ENCODE measurements around the gene TGFBR3. TPM values are rescaled to one million over a fixed set of nuclear protein-coding genes. Genes with fewer than 3 reads are reported as not detected.
"Not testable (repeated sequence)": the region's sequence is repeated elsewhere in the genome, so short reads cannot be mapped to it uniquely, and the experiment has no call there.

Gene TGFBR3
- total RNA-seq, 1 experiment from 2014 or later: 0.47 TPM

GRCh38 chr1:91673613-91674012 is 212.3 kb downstream of the TGFBR3 start:
- DNase-seq (ENCODE audit: low read depth): no peak
- in situ Hi-C loops (cut with HindIII; ENCODE audit: low pct_unique_long_range_greater_than_20kb, low sequenced_read_pairs): no loop called here

GRCh38 chr1:91672601-91673161 is 213.3 kb downstream of the TGFBR3 start:
- DNase-seq (ENCODE audit: low read depth): no peak
- in situ Hi-C loops (cut with HindIII; ENCODE audit: low pct_unique_long_range_greater_than_20kb, low sequenced_read_pairs): no loop called here

- no peak for DNase-seq (ENCODE audit: low read depth)
- in situ Hi-C loops (cut with HindIII; ENCODE audit: low pct_unique_long_range_greater_than_20kb, low sequenced_read_pairs): no loop called here
Measured at GRCh38 chr1:91670781-91671180, 215.2 kb downstream of the TGFBR3 start.

DNA sequence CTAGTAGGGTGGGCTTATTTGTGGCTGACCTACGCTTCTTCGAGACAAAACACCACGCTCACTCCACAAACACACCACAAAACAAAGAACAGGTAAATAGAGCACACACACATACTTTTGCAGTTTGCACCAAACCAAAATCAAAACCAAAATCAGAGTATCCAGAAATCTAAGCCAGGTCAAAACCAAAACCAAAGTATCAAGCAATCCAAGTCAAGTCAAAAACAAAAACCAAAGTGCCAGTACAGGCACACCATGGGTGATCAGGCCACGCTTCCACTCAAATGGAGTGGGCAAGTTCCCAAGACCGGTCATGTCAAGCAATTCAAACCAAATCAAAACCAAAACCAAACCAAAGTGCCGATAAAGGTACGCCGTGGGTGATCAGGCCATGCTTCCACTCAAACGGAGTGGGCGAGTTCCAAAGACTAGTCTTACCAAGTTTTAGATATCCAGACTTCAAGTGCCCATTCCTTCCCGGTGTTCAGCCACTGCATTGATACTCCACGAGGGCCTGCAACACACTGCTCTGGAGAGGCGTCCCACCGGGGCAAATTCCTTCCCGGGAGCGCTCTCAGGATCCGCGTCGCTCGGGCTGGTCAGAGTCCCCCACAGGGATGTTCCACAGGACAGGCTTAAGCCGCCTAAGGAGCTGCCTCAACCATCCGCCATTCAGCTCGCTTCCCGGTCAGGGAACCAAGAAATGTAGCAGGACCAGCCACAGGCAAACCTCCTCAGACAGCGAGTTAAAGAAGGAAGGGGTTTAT is 216.2 kb downstream of the TGFBR3 start:
- DNase-seq (ENCODE audit: low read depth): no peak
- in situ Hi-C loops (cut with HindIII; ENCODE audit: low pct_unique_long_range_greater_than_20kb, low sequenced_read_pairs): no loop called here

GRCh38 chr1:91666651-91667050 is 219.3 kb downstream of the TGFBR3 start:
- DNase-seq (ENCODE audit: low read depth); in situ Hi-C loops (cut with HindIII; ENCODE audit: low pct_unique_long_range_greater_than_20kb, low sequenced_read_pairs): not testable (repeated sequence)

DNA sequence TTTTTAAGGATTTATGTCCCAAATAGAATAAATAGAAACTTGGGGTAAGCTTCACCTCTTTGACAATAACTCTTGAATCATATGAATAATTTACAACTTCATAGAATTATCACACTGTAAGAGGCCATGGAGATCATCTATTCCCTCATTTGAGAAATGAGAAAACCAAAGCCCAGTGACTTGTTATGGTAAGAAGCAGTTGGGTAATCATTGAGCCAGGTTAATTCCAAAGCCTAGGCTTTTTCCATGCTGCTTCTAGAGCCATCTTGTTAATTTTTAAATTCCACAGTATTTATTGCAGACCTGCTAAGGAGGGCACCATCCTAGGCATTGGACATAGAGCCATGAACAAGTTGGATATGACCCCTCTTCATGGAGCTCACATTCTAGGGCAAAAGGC is 224.8 kb downstream of the TGFBR3 start:
- in situ Hi-C loops (cut with HindIII; ENCODE audit: low pct_unique_long_range_greater_than_20kb, low sequenced_read_pairs): no loop called here
- DNase-seq (ENCODE audit: low read depth): no peak

DNA sequence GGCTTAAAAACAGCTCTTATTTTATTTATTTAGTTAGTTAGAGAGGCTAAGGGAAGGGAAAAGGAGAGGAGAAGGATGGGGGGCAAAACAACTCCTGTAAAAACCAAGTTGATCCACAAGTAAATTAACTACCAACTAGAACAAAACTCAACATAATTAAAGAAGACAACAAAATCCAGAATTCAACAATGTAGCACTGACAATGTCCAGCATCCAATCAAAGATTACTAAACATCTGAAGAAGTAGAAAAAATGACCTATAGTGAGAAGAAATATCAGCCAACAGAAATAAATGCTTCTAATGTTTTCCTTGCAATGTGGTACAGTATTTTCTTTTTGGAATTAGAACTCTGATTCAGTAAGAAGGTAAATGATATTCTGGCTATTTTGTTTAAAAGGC is 225.2 kb downstream of the TGFBR3 start:
- DNase-seq (ENCODE audit: low read depth): no peak
- in situ Hi-C loops (cut with HindIII; ENCODE audit: low pct_unique_long_range_greater_than_20kb, low sequenced_read_pairs): no loop called here

- no peak for DNase-seq (ENCODE audit: low read depth)
- in situ Hi-C loops (cut with HindIII; ENCODE audit: low pct_unique_long_range_greater_than_20kb, low sequenced_read_pairs): no loop called here
Measured at GRCh38 chr1:91655912-91656449, 230.0 kb downstream of the TGFBR3 start.

- in situ Hi-C loops (cut with HindIII; ENCODE audit: low pct_unique_long_range_greater_than_20kb, low sequenced_read_pairs): no loop called here
- DNase-seq (ENCODE audit: low read depth): no peak
Measured at GRCh38 chr1:91653183-91653582, 232.8 kb downstream of the TGFBR3 start.

- DNase-seq (ENCODE audit: low read depth): no peak
Measured at GRCh38 chr1:91651661-91652071, 234.3 kb downstream of the TGFBR3 start.

DNA sequence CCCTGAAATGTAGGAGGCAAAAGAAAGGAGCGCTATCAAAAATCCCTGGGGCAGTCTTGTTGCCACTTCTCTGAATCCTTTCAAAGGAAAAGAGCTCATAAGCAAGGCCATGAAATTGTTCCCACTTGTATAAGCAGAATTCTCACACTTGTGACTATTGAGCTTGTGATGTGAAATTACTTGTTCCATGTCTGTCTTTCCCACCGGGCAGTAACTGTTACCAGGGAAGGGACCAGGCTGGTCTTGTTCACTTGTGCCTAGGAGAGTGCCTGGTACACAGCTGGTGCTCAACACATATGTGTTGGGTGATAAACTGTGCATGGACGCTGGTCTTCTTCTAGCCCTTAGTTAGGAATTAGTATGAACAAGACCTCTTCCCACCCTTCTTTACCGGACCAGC is 234.7 kb downstream of the TGFBR3 start:
- DNase-seq (ENCODE audit: low read depth): no peak
- in situ Hi-C loops (cut with HindIII; ENCODE audit: low pct_unique_long_range_greater_than_20kb, low sequenced_read_pairs): no loop called here

More at GRCh38 chr1:91651661-91652071, 234.3 kb downstream of the TGFBR3 start:
- in situ Hi-C loops (cut with HindIII; ENCODE audit: low pct_unique_long_range_greater_than_20kb, low sequenced_read_pairs): no loop called here

DNA sequence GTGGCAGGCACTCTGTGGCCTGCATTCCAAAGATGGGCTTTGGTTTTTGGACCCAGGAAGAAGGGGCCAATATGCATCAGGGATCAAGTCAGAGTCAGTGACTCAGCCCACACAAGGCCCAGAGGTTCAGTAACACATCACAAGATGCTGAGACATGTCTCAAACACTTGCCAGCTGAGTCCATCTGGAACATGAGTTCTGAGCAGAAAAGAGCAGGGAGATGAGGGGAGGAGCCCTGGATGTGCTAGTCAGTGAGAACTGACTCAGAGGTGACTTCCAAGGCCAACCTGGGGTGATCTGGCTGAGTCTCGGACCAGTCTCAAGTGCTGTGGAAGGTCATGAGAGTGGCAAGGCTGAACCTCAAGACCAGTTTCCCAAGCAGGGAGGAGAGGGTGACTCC is 235.2 kb downstream of the TGFBR3 start:
- peak; percentile 67 for DNase-seq (ENCODE audit: low read depth)
- in situ Hi-C loops (cut with HindIII; ENCODE audit: low pct_unique_long_range_greater_than_20kb, low sequenced_read_pairs): no loop called here

- no peak for DNase-seq (ENCODE audit: low read depth)
- in situ Hi-C loops (cut with HindIII; ENCODE audit: low pct_unique_long_range_greater_than_20kb, low sequenced_read_pairs): no loop called here
Measured at GRCh38 chr1:91647061-91647460, 238.9 kb downstream of the TGFBR3 start.

GRCh38 chr1:91645031-91645430 is 240.9 kb downstream of the TGFBR3 start:
- no peak for DNase-seq (ENCODE audit: low read depth)
- in situ Hi-C loops (cut with HindIII; ENCODE audit: low pct_unique_long_range_greater_than_20kb, low sequenced_read_pairs): no loop called here

- no peak for DNase-seq (ENCODE audit: low read depth)
- in situ Hi-C loops (cut with HindIII; ENCODE audit: low pct_unique_long_range_greater_than_20kb, low sequenced_read_pairs): no loop called here
Measured at GRCh38 chr1:91643431-91643830, 242.5 kb downstream of the TGFBR3 start.

DNA sequence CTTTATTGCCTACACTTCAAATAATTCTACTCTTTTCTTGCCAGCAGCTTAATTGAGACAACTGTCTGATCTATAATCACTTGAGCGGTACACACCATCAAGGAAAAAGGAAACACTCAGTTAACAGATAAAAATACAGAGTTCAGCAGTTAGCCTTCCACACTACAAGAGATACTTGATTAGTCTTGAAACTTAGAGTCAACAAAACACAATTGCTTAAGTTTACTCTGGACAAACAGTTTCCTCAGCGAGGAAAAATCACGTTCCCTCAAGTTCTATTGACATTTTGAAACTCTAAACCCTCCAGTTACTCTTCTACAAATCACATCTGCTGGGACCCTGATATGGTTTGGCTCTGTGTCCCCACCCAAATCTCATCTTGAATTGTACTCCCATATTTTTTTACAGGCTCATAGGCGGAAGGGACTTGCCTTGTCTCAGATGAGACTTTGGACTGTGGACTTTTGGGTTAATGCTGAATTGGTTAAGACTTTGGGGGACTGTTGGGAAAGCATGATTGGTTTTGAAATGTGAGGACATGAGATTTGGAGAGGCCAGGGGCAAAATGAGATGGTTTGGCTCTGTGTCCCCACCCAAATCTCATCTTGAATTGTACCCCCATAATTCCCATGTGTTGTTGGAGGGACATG is 244.9 kb downstream of the TGFBR3 start:
- DNase-seq (ENCODE audit: low read depth): no peak
- in situ Hi-C loops (cut with HindIII; ENCODE audit: low pct_unique_long_range_greater_than_20kb, low sequenced_read_pairs): no loop called here

DNA sequence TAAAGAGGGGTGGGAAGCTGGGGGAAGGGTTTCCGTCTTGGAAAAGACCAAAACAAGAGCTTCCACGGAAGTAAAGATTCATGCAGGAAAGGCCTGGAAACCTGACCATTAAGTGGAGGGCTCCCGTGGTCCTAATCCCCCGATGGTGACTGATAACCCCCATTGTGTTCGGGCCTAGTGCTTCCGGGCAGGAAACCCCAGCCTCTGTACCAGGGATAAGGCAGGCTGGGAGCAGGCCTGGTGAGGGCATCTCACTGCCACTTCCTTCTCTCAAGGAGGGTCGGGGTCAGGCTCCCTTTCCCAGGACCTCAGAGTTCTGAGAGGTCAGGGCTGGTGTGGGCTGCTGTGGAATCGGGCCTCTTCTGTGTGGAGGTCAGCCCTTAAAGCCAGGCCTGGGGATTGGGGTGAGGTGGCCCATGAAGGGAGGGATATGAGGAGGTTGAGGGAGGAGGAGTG is 248.4 kb downstream of the TGFBR3 start:
- in situ Hi-C loops (cut with HindIII; ENCODE audit: low pct_unique_long_range_greater_than_20kb, low sequenced_read_pairs): no loop called here
- no peak for DNase-seq (ENCODE audit: low read depth)

- no peak for DNase-seq (ENCODE audit: low read depth)
- in situ Hi-C loops (cut with HindIII; ENCODE audit: low pct_unique_long_range_greater_than_20kb, low sequenced_read_pairs): no loop called here
Measured at GRCh38 chr1:91635763-91636162, 250.2 kb downstream of the TGFBR3 start.

DNA sequence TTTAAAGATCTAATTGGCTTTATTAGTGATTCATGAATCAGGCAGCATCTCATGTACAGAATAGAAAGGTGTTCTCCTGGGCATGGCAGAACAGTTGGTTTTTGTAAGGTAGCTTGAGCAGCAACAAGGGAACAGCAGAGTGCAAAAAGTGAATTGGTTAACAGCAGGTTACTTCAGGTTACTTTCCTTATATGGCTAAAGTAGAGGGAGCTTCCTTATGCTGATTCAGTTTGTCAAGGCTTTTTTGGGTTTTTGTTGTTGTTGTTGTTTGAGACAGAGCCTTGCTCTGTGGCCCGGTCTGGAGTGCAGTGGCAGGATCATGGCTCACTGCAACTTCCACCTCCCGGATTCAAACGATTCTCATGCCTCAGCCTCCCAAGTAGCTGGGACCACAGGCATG is 252.5 kb downstream of the TGFBR3 start:
- in situ Hi-C loops (cut with HindIII; ENCODE audit: low pct_unique_long_range_greater_than_20kb, low sequenced_read_pairs): no loop called here
- no peak for DNase-seq (ENCODE audit: low read depth)
